DOHH2 (cell line): Measurements from ENCODE around the gene ITPR1.

Experiments used
- EZH2phosphoT487 ChIP-seq: fragments of 200-600 bp; sonication (generic); IDR thresholded peaks from 2 replicates; pipeline ENCODE4 v1.6.1; 2017; ENCODE audit warnings: borderline replicate concordance, mild to moderate bottlenecking, antibody characterized with exemption, low read length, moderate library complexity, mixed read lengths
- TF ChIP-seq, protein P1 (sequence below): fragments of 200-600 bp; sonication (generic); IDR thresholded peaks from one replicate; pipeline ENCODE4 v1.5.1; 2014; ENCODE audit warnings: antibody characterized with exemption, mild to moderate bottlenecking, low read depth, low read length; ENCODE audit not compliant: poor library complexity, severe bottlenecking

DNA sequence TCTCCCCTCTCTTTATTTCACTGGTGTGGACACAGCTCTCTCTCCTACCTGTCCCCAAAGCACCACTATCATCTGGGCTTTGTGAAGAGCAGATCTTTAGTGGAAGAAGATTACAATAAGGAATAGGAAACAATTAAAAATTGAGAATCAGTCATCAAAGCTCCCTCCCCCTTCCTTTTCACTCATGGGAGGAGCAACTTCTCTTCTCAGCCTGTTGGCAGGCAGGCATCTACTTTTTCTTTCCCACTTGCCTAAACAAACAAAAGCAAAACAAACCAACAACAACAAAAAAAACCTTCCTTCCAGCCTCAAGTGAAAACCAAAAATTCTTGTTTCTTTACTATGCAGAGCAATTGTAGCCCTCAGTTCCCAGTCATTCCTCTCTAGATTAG lies 360.6 kb downstream of the ITPR1 start:
- TF ChIP-seq, protein P1, sequence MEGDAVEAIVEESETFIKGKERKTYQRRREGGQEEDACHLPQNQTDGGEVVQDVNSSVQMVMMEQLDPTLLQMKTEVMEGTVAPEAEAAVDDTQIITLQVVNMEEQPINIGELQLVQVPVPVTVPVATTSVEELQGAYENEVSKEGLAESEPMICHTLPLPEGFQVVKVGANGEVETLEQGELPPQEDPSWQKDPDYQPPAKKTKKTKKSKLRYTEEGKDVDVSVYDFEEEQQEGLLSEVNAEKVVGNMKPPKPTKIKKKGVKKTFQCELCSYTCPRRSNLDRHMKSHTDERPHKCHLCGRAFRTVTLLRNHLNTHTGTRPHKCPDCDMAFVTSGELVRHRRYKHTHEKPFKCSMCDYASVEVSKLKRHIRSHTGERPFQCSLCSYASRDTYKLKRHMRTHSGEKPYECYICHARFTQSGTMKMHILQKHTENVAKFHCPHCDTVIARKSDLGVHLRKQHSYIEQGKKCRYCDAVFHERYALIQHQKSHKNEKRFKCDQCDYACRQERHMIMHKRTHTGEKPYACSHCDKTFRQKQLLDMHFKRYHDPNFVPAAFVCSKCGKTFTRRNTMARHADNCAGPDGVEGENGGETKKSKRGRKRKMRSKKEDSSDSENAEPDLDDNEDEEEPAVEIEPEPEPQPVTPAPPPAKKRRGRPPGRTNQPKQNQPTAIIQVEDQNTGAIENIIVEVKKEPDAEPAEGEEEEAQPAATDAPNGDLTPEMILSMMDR = no peak
- no peak for TF ChIP-seq EZH2phosphoT487
